Suprapubic skin (tissue), 4 donors: ENCODE measurements around the gene UBR2.
"Not testable (repeated sequence)": the region's sequence is repeated elsewhere in the genome, so short reads cannot be mapped to it uniquely, and the experiment has no call there.

ENCODE experiments used
- CTCF ChIP-seq, 2 donors: fragments of 200-600 bp in 1 of 2; fragments of 450-650 bp in 1 of 2; sonication (generic) in 1 of 2; IDR thresholded peaks; one replicate each; pipeline ENCODE4 v1.5.1; 2016 to 2019; ENCODE audit warnings: antibody characterized with exemption in 2 of 2, mild to moderate bottlenecking in 1 of 2, moderate library complexity in 1 of 2
- EP300 ChIP-seq: sonication (generic); formaldehyde crosslinking; IDR thresholded peaks from one replicate; pipeline ENCODE4 v1.6.1; 2017; ENCODE audit warnings: antibody characterized with exemption
- POLR2A ChIP-seq, 2 donors: fragments of 450-650 bp; IDR thresholded peaks; one replicate each; pipeline ENCODE4 v1.6.1; 2017; ENCODE audit warnings: antibody characterized with exemption in 2 of 2, mild to moderate bottlenecking in 2 of 2, moderate library complexity in 2 of 2
- POLR2AphosphoS5 ChIP-seq, 3 donors: sonication (generic); formaldehyde crosslinking; IDR thresholded peaks; one replicate each; pipeline ENCODE4 v1.6.1; 2017; ENCODE audit warnings: antibody characterized with exemption in 3 of 3

DNA sequence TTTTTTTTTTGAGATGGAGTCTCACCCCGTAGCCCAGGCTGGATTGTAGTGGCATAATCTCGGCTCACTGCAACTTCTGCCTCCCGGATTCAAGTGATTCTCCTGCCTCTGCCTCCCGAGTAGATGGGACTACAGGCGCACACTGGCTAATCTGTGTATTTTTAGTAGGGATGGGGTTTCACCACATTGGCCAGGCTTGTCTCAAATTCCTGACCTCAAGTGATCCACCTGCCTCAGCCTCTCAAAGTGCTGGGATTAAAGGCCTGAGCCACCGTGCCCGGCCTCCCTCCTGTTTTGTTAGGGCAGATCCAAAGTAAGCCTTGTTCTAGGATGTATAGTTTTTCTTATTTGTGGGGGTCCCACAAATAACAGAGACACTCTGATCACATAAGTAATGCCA lies 12.7 kb downstream of the UBR2 start:
- not testable (repeated sequence) for TF ChIP-seq CTCF (IDR thresholded peaks at IDR 0.05); POLR2A (IDR thresholded peaks at IDR 0.05); EP300; POLR2AphosphoS5 (IDR thresholded peaks at IDR 0.05)
